Posterior vena cava (tissue), 2 donors: ENCODE measurements around the gene FAM184A. TPM values are rescaled to one million over a fixed set of nuclear protein-coding genes. Genes with fewer than 3 reads are reported as not detected.
"Not testable (repeated sequence)": the region's sequence is repeated elsewhere in the genome, so short reads cannot be mapped to it uniquely, and the experiment has no call there.

Experiments used
- DNase-seq: peaks from one replicate; pipeline ENCODE4 v3.0.0-alpha.2; 2020; ENCODE audit warnings: low spot score
- intact Hi-C, 2 donors: fragments of 100-400 bp; cut with DNase I; formaldehyde crosslinking; loops; one replicate each; pipeline versions ENCODE4 v1.14.1 to v1.14.2; 2022 to 2023
- long read RNA-seq, 2 donors: library from polyadenylated mRNA; unstranded; transcript quantifications; one replicate each; pipeline ENCODE4 v2.0.0, GENCODE V29; 2020 to 2021
- total RNA-seq, 2 donors: library from RNA; stranded (reverse); fragmentation: NEBNext Ultra II Directional; extraction: Animal tissue kit (Norgen Biotek cat#: 25700); gene quantifications; one replicate each; pipeline ENCODE4 v1.2.1, GENCODE V29; 2021
- donor health status: DM: yes; HTN: yes; CAD: no.
- donor health status: DM: yes; HTN: yes; CAD: no.

The FAM184A gene
- total RNA-seq, result 1 to 10 TPM; 4.5 to 5.9 TPM
- long read RNA-seq, donor 1, partial matches to known transcripts, result 3 of 5 reads
- long read RNA-seq, donor 1, other reads (novel, unspliced or antisense), result 2 of 5 reads
- long read RNA-seq, donor 2, result 0 reads

- DNase-seq, result peak; percentile 86
- intact Hi-C loops, result no loop called here
Measured at GRCh38 chr6:119078376-119079282, at the start of gene FAM184A. FAM184A (minus strand) TSS chr6:119078664; CDS start chr6:119078299, 365 bp downstream.

DNA sequence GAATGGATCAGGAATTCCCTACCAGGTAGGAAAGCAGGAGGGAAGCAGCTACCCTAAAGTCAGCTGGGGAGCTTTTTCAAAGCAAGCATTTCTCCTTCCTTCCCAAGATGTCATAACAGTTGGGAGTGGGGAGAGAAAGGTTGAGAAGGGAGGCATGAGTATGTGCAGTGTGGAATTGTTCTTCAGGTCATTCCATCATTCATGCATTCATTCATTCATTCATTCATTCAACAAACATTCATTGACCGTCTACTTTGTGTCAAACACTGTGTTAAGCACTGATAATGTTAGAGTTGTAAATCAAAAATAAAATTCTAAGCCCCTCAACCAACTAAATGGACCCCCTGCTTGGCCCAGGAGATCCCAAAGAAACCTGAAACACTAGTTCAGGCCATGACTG lies 49.2 kb upstream of the FAM184A start:
- intact Hi-C loops, result no loop called here
- DNase-seq, result no peak

DNA sequence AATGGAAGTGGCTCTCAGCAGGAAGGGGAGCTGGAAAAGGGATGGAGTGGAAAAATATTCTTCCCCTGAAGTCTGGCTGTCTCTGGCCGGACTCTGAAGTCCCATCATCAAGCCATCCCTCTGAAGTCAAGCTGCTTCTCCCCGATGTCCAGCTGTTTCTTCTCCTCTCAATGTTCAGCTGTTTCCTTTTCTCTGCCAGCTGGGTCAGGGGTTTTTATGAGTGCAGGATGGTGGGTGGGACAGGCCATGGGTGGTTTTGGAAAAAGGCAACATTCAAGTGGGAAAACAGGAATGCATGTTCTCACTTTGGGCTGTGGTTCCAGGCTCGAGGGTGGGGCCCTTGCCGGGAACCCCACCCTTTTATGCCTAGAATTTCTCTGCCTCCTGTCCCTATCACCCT lies 48.4 kb upstream of the FAM184A start:
- intact Hi-C loops, result no loop called here
- no peak for DNase-seq

- no peak for DNase-seq
- intact Hi-C loops, result no loop called here
Measured at GRCh38 chr6:119126140-119126539, 47.7 kb upstream of the FAM184A start.

- intact Hi-C loops, result no loop called here
- DNase-seq, result no peak
Measured at GRCh38 chr6:119125576-119125975, 47.1 kb upstream of the FAM184A start.

- intact Hi-C loops, result no loop called here
- no peak for DNase-seq
Measured at GRCh38 chr6:119124079-119124824, 45.8 kb upstream of the FAM184A start.

GRCh38 chr6:119122336-119122735 lies 43.9 kb upstream of the FAM184A start:
- no peak for DNase-seq
- intact Hi-C loops, result no loop called here

- intact Hi-C loops, result no loop called here
Measured at GRCh38 chr6:119121367-119121766, 42.9 kb upstream of the FAM184A start.

GRCh38 chr6:119119989-119120388 lies 41.5 kb upstream of the FAM184A start:
- intact Hi-C loops, result no loop called here
- DNase-seq, result no peak

More at GRCh38 chr6:119121367-119121766, 42.9 kb upstream of the FAM184A start:
- DNase-seq, result no peak

DNA sequence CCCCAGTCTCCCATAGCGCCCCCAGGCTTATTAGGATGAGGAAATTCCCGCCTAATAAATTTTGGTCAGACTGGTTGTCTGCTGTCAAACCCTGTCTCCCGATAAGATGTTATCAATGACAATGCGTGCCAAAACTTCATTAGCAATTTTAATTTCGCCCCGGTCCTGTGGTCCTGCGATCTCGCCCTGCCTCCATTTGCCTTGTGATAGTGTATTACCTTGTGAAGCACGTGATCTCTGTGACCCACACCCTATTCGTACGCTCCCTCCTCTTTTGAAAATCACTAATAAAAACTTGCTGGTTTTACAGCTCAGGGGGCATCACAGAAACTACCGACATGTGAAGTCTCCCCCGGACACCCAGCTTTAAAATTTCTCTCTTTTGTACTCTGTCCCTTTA lies 40.6 kb upstream of the FAM184A start:
- DNase-seq, intact Hi-C loops: not testable (repeated sequence)

DNA sequence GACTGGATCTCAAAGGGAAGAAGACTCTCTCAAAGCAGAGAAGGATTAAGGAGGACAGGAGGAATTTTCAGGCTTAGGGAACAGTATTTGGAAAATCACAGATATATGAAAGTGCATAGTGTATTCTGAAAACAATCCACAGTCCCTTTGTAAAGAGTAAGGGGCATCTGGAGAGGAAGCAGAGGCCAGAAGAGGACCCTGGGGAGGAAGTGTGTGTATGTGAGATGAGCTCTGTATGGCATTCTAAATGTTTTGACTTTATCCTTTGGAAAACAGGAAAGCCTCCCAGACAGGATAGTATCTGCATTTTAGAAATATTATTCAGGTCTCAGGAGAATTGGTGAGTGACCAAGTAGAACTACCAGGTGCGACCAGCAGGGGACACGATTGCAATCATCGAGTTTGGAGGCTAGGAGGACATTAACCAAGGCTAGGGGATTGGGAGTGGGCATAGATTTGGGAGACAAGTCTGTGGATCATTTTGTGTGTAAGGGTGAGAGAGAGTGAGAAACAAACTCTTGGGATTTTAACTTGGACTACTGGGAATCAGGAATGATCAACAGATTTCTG lies 38.3 kb upstream of the FAM184A start:
- intact Hi-C loops, result no loop called here
- no peak for DNase-seq

- DNase-seq, result no peak
- intact Hi-C loops, result loop anchor here (5.0 kb wide), 1 partner anchor 147 kb away; no protein-coding TSS in a partner anchor
Measured at GRCh38 chr6:119113961-119114360, 35.5 kb upstream of the FAM184A start.

GRCh38 chr6:119112812-119113530 lies 34.5 kb upstream of the FAM184A start:
- intact Hi-C loops, result loop anchor here (5.0 kb wide), 1 partner anchor 146 kb away; no protein-coding TSS in a partner anchor

GRCh38 chr6:119110601-119111548 lies 32.4 kb upstream of the FAM184A start:
- no peak for DNase-seq
- intact Hi-C loops, result loop anchor here (5.0 kb wide), 1 partner anchor 144 kb away; no protein-coding TSS in a partner anchor

More at GRCh38 chr6:119112812-119113530, 34.5 kb upstream of the FAM184A start:
- no peak for DNase-seq

GRCh38 chr6:119109654-119110325 lies 31.3 kb upstream of the FAM184A start:
- DNase-seq, result no peak
- intact Hi-C loops, result loop anchor here (5.0 kb wide), 1 partner anchor 142 kb away; no protein-coding TSS in a partner anchor

DNA sequence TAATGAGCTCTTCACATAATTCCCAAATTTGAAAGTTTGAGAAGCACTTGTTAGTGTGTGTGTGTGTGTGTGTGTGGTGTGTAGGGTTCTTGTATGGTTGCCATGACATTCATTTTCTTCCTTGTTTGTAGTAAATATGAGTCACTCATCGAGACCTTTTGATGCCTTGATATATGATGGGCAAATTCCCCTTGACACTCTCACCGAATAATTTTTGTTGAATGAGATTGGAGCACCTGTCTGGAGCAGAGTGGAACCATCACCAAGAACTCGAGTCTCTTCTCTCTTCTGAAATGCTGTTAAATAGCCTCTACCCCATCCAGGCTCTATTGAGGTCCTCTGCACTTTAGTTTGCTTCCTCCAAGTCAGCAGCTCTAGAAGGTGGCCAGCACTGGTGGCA lies 29.6 kb upstream of the FAM184A start:
- intact Hi-C loops, result no loop called here

DNA sequence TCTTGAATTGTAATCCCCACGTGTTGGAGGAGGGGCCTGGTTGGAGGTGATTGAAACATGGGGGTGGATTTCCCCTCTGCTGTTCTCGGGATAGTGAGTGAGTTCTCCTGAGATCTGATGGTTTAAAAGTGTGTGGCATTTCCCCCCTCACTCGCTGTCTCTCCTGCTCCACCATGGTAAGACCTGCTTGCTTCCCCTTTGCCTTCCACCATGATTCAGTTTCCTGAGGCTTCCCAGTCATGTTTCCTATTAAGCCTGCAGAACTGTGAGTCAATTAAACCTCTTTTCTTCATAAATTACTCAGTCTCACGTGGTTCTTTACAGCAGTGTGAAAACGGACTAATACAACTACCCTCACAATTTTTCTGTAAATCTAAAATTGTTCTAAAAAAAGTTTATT lies 26.8 kb upstream of the FAM184A start:
- no peak for DNase-seq
- intact Hi-C loops, result no loop called here

More for the DNA sequence above, 29.6 kb upstream of the FAM184A start:
- no peak for DNase-seq
